ENCODE data around the gene TMEM255B. TPM values are rescaled to one million over a fixed set of nuclear protein-coding genes. Genes with fewer than 3 reads are reported as not detected.

Gene TMEM255B
- total RNA-seq, 1 donor from 2014 or later, result 13.8 TPM

GRCh38 chr13:113865427-113865826 lies 106.4 kb downstream of the TMEM255B start:
- peaks cover 11% of the 10 kb centered on the region for H3K27me3 Mint-ChIP-seq (ENCODE audit: unreplicated experiment)
- no peak for DNase-seq
- no peak for TF ChIP-seq CTCF (IDR thresholded peaks at IDR 0.05; ENCODE audit: partially characterized antibody, unreplicated experiment)
- peak overlapping the region; percentile 56 for H3K4me3 Mint-ChIP-seq (ENCODE audit: unreplicated experiment)
- H3K36me3 Mint-ChIP-seq (ENCODE audit: unreplicated experiment), result peaks cover 9% of the 10 kb centered on the region
- H3K9me3 Mint-ChIP-seq (ENCODE audit: unreplicated experiment), result peaks cover 13% of the 10 kb centered on the region
- peaks cover 13% of the 10 kb centered on the region for H3K4me1 Mint-ChIP-seq (ENCODE audit: low read depth, unreplicated experiment)
- H3K27ac Mint-ChIP-seq (ENCODE audit: unreplicated experiment), result no peak overlapping the region

Other genes with a start within 250 kb of the TMEM255B start
- 62.0 TPM for gene TFDP1, start 174.5 kb upstream of the TMEM255B start, total RNA-seq (ENCODE audit: unreplicated experiment)
- gene ATP4B, start 101.0 kb upstream of the TMEM255B start, total RNA-seq (ENCODE audit: unreplicated experiment), result not detected
- 1.2 TPM for gene GRK1, start 92.0 kb upstream of the TMEM255B start, total RNA-seq (ENCODE audit: unreplicated experiment)
- 47.6 TPM for gene GAS6, start 104.8 kb downstream of the TMEM255B start, total RNA-seq (ENCODE audit: unreplicated experiment)
- gene C13orf46, start 214.8 kb downstream of the TMEM255B start, total RNA-seq (ENCODE audit: unreplicated experiment), result 0.71 TPM

All from glutamatergic neuron (in vitro differentiated cells).